D721Med (cell line): Measurements from ENCODE around the gene DNAH1.

Source experiments
- DNase-seq: peaks from one replicate; pipeline ENCODE4 v3.0.0; 2011; ENCODE audit warnings: low spot score; ENCODE audit not compliant: insufficient read length
- FAIRE-seq: peaks from 2 replicates; lab custom pipeline; 2011; peaks lifted over from hg19 to GRCh38; lab: Jason Lieb, UNC
- TF ChIP-seq, protein P1 (sequence below): IDR thresholded peaks from 2 replicates; pipeline ENCODE4 v1.5.1; 2012; ENCODE audit warnings: mild to moderate bottlenecking, control low read depth; ENCODE audit not compliant: insufficient read depth; ENCODE audit errors: missing control alignments

The DNAH1 gene

DNA sequence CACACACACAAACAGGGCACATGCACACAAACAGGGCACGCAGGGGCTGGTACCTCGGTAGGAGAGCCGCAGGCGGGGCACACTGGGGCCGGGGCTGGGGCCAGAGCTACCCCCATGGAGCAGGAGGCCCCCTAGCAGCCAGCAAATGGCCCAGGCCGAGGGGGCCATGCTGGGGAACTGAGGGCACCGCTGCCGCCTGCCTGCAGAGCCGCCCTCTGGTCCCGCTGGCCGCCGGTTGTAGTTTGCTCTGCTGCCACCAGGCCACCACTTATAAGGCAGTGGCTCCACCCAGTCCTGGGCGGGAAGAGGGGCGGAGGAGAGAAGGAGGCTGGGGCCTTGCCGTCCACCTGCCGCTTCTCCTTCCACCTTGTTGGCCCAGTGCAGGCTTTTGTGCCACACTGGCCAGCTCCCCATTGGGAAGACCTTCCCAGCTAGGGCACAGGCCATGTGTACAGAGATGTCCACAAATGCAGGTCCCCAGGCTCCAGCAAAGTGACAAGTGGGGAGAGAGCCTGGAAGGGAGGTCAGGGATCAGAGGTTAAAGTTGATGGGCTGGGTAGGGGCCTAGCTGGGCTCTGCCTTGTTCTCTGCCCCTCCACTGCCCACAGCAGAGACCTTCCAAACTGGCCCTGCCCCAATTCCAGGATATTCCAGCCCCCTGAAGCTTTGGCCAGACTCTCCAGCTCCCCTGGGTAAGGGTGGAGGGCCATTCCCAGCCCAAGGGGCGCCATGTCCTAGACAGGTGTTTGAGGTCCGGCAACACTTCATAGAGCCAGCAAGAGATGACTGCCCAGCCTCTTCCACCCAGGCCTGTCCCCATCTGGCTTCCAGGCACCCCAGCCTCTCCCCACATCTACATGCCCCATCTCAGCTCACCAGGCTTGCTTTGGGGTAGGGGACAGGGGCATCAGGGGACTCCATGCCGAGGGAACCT, 129.0 kb downstream of the DNAH1 start, which contains the start of gene SEMA3G:
SEMA3G (minus strand) TSS at position 244 of the 934 bp plus-strand sequence; CDS start at position 168, 76 bp downstream.
- no peak for FAIRE-seq
- DNase-seq, result no peak
- TF ChIP-seq, protein P1, sequence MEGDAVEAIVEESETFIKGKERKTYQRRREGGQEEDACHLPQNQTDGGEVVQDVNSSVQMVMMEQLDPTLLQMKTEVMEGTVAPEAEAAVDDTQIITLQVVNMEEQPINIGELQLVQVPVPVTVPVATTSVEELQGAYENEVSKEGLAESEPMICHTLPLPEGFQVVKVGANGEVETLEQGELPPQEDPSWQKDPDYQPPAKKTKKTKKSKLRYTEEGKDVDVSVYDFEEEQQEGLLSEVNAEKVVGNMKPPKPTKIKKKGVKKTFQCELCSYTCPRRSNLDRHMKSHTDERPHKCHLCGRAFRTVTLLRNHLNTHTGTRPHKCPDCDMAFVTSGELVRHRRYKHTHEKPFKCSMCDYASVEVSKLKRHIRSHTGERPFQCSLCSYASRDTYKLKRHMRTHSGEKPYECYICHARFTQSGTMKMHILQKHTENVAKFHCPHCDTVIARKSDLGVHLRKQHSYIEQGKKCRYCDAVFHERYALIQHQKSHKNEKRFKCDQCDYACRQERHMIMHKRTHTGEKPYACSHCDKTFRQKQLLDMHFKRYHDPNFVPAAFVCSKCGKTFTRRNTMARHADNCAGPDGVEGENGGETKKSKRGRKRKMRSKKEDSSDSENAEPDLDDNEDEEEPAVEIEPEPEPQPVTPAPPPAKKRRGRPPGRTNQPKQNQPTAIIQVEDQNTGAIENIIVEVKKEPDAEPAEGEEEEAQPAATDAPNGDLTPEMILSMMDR, result no peak

DNA sequence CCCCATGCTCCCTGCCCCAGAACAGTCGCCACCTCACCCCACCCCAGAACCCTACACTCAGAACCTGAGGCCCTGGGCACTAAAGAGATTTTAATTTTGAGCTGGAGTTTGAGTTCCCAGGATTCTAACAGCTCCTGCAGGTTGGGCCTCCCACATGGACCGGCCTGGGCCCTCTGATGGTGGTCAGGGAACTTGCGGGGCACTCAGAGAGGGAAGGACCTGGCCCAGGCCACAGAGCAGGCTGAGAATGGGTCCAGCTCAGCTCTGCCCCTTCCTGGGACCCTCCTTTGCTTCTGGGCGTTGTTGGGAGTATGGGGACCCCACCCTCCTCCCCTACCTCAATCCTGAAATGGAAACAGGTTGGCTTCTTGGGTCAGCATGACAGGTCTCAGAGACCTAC, 129.9 kb downstream of the DNAH1 start:
- DNase-seq (no peak), FAIRE-seq (no peak)
- TF ChIP-seq, protein P1, result no peak

DNA sequence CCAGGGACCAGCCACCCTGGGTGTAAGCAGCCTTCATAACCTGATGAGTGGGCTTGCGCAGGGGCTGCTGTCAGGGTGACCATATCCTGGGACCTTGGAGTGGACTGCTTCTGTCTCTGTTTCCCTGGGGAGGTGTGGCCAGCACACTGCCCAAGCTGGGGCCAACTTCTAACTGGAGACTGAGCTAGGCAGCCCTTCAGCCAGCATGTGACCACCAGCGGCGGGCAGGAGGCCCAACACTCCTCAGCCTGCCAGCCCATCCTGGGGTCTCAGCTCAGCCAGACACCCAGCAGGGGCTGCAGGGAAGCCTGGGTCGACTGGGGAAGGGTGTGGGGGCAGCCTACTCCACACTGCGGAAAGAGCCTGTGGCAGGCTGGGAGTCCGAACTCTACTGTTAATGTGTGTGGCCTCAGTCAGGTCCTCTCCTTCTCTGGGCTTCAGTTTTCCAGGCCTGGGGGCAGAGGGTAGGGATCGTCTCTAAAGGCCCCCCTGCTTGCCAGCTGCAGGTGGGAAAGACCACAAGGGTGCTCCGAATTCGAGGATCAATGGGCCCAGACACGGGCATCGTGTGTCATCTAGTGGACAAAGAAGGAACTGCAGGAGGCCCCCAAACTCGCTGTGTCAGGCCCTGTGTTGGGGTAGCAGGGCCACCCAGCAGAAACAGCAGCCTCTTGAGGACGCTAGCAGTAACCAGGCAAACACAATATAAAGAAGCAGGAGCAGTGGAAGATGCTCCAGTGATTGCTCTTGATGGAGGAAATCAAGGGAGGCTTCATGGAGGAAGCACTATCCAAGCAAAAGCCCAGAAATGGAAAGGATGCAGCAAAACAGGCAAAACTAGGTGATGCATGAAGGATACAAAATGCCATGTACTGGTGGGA, 130.8 kb downstream of the DNAH1 start:
- TF ChIP-seq, protein P1, result peak; percentile 97
- FAIRE-seq (no peak), DNase-seq (peak; percentile 68)

DNA sequence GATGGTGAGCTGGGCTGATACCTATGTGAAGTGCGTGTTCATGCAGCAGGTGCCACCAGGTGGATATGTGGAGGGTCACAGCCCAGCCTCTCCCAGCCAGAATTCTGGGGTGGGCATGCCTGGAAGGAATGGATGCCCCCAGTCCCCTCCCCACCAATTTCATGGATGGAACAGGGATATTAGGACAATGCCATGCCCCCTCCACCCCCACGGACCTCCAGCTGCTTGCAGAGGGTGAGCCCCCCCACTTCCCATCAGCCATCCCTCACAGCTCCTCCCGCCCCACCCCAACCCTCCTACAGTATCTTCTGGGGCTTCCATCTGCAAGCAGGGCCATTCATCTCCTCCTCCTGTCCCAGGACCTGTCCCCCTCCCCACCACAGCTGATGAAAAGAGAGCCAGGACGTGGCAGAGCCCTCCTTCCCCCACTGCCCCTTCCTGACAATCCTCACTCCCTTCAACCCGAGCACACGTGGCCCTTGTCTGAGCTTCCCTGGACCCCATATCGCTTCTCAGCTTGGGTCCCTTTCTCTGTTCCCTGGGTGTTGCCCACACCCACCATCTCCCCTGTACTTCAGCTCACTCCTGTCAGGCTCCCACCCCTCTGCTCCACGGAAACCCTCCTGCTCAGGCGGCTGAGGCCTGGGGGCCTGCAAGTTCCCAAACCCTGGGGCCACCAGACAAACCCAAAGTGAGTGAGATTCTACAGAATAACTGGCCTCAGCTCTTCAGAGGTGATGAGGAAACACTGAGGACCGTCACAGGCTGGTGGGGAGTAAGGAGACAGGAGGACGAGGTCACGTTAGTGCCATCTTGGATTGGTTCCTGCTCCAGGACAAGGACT, 131.6 kb downstream of the DNAH1 start:
- DNase-seq, result no peak
- TF ChIP-seq, protein P1, result no peak
- FAIRE-seq, result no peak
